Activated CD8-positive, alpha-beta memory T cell treated with anti-CD3 and anti-CD28 coated beads, Interleukin-2, amount 10 ng/mL, durations not matched to agents 7 days and 5 days (primary cell): ENCODE measurements around the gene BACH2. TPM values are rescaled to one million over a fixed set of nuclear protein-coding genes. Genes with fewer than 3 reads are reported as not detected.
"Not testable (repeated sequence)": the region's sequence is repeated elsewhere in the genome, so short reads cannot be mapped to it uniquely, and the experiment has no call there.

ENCODE experiments used
- ATAC-seq: fragments of 150-1000 bp; cut with Tn5 transposase; one replicate; pipeline ENCODE4 v1.10.0; 2021; ENCODE audit warnings: moderate library complexity
- CTCF ChIA-PET: fragments of 350-600 bp; sonication (Branson Sonifier 250); formaldehyde crosslinking; loops from one replicate; lab custom pipeline; 2021; ENCODE audit warnings: antibody characterized with exemption; lab: Charles Lee
- DNase-seq: peaks from one replicate; pipeline ENCODE4 v3.0.0-alpha.2; 2020
- H3K27ac Mint-ChIP-seq: one replicate; pipeline ENCODE4 v1.8.0; 2021; ENCODE audit warnings: mild to moderate bottlenecking, mixed read lengths
- H3K27me3 Mint-ChIP-seq: one replicate; pipeline ENCODE4 v1.8.0; 2021; ENCODE audit warnings: mixed read lengths
- H3K36me3 Mint-ChIP-seq: one replicate; pipeline ENCODE4 v1.8.0; 2021; ENCODE audit warnings: mild to moderate bottlenecking, mixed read lengths
- H3K4me1 Mint-ChIP-seq: one replicate; pipeline ENCODE4 v1.8.0; 2021; ENCODE audit warnings: mixed read lengths
- H3K4me3 Mint-ChIP-seq: one replicate; pipeline ENCODE4 v1.8.0; 2021; ENCODE audit warnings: mild to moderate bottlenecking, moderate library complexity, mixed read lengths
- H3K9me3 Mint-ChIP-seq: one replicate; pipeline ENCODE4 v1.8.0; 2022; ENCODE audit warnings: low read depth, mixed read lengths
- total RNA-seq, 2 experiments: library from RNA; stranded (reverse); gene quantifications; one replicate each; pipeline ENCODE4 v1.2.3, GENCODE V29; 2021

BACH2 gene
- total RNA-seq, 2 experiments from 2014 or later, result 21.5 to 22.6 TPM

GRCh38 chr6:90066697-90067096, 229.9 kb downstream of the BACH2 start:
- DNase-seq (no peak), ATAC-seq (no peak)
- CTCF ChIA-PET, result no interaction called here
- Mint-ChIP-seq H3K27me3 (no peaks in the 10 kb centered on the region), H3K36me3 (peaks cover 20% of the 10 kb centered on the region), H3K4me1 (peaks cover 30% of the 10 kb centered on the region), H3K4me3 (no peak overlapping the region), H3K9me3 (no peaks in the 10 kb centered on the region), H3K27ac (no peak overlapping the region)

GRCh38 chr6:90065173-90065572, 231.5 kb downstream of the BACH2 start:
- no peaks in the 10 kb centered on the region for H3K9me3 Mint-ChIP-seq
- H3K4me1 Mint-ChIP-seq, result peaks cover 25% of the 10 kb centered on the region
- H3K27me3 Mint-ChIP-seq, result no peaks in the 10 kb centered on the region
- DNase-seq (no peak), ATAC-seq (no peak)
- no peak overlapping the region for H3K4me3 Mint-ChIP-seq
- CTCF ChIA-PET, result no interaction called here
- peaks cover 17% of the 10 kb centered on the region for H3K36me3 Mint-ChIP-seq
- H3K27ac Mint-ChIP-seq, result no peak overlapping the region

DNA sequence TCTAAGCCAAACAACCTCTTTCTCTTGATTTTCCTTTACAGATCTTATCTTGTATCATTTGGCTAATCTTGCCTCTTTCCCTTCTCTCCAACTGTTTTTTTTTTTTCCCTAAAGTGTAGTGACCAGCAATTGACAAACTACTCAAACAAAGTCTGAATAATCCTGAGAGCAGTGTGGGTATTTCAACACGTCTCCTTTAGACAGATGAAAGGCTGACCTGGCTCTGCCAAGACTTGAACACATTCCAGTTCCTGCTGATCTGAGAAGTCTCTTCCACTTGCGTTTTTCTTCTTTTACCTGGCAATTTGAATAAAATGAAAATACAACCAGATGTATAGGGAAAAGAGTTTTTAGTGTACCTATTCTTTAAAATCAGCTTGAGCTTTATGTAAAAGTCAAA, 234.0 kb downstream of the BACH2 start:
- no peak overlapping the region for H3K4me3 Mint-ChIP-seq
- no peak for ATAC-seq
- no peaks in the 10 kb centered on the region for H3K27me3 Mint-ChIP-seq
- H3K27ac Mint-ChIP-seq, result no peak overlapping the region
- no peaks in the 10 kb centered on the region for H3K9me3 Mint-ChIP-seq
- CTCF ChIA-PET, result no interaction called here
- peaks cover 11% of the 10 kb centered on the region for H3K4me1 Mint-ChIP-seq
- peaks cover 18% of the 10 kb centered on the region for H3K36me3 Mint-ChIP-seq
- DNase-seq, result no peak

- ATAC-seq (no peak), DNase-seq (no peak)
- H3K4me1 Mint-ChIP-seq, result peaks cover 5% of the 10 kb centered on the region
- no peaks in the 10 kb centered on the region for H3K27me3 Mint-ChIP-seq
- peaks cover 22% of the 10 kb centered on the region for H3K36me3 Mint-ChIP-seq
- H3K9me3 Mint-ChIP-seq, result no peaks in the 10 kb centered on the region
- CTCF ChIA-PET, result no interaction called here
- H3K27ac Mint-ChIP-seq, result no peak overlapping the region
- H3K4me3 Mint-ChIP-seq, result no peak overlapping the region
Measured at GRCh38 chr6:90062051-90062450, 234.6 kb downstream of the BACH2 start.

DNA sequence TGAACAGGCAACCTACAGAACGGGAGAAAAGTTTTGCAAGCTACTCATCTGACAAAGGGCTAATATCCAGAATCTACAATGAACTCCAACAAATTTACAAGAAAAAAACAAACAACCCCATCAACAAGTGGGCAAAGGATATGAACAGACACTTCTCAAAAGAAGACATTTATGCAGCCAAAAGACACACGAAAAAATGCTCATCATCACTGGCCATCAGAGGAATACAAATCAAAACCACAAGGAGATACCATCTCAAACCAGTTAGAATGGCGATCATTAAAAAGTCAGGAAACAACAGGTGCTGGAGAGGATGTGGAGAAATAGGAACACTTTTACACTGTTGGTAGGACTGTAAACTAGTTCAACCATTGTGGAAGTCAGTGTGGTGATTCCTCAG, 237.5 kb downstream of the BACH2 start:
- H3K9me3 Mint-ChIP-seq, H3K4me1 Mint-ChIP-seq, CTCF ChIA-PET, ATAC-seq, H3K4me3 Mint-ChIP-seq, DNase-seq, H3K27ac Mint-ChIP-seq, H3K27me3 Mint-ChIP-seq: not testable (repeated sequence)
- H3K36me3 Mint-ChIP-seq, result peaks cover 27% of the 10 kb centered on the region

- CTCF ChIA-PET, ATAC-seq, DNase-seq, H3K4me1 Mint-ChIP-seq, H3K4me3 Mint-ChIP-seq, H3K27ac Mint-ChIP-seq, H3K27me3 Mint-ChIP-seq: not testable (repeated sequence)
- H3K9me3 Mint-ChIP-seq, result peaks cover 12% of the 10 kb centered on the region
- peaks cover 40% of the 10 kb centered on the region for H3K36me3 Mint-ChIP-seq
Measured at GRCh38 chr6:90055924-90056323, 240.7 kb downstream of the BACH2 start.

- Mint-ChIP-seq H3K9me3 (peaks cover 12% of the 10 kb centered on the region), H3K36me3 (peaks cover 35% of the 10 kb centered on the region), H3K4me1 (peaks cover 10% of the 10 kb centered on the region)
- ATAC-seq, H3K27me3 Mint-ChIP-seq, H3K27ac Mint-ChIP-seq, DNase-seq, CTCF ChIA-PET, H3K4me3 Mint-ChIP-seq: not testable (repeated sequence)
Measured at GRCh38 chr6:90054193-90054592, 242.4 kb downstream of the BACH2 start.

GRCh38 chr6:90053614-90054013, 243.0 kb downstream of the BACH2 start:
- H3K4me3 Mint-ChIP-seq, result no peak overlapping the region
- CTCF ChIA-PET, result no interaction called here
- H3K27me3 Mint-ChIP-seq, result no peaks in the 10 kb centered on the region
- peaks cover 32% of the 10 kb centered on the region for H3K36me3 Mint-ChIP-seq
- DNase-seq, result no peak
- peaks cover 12% of the 10 kb centered on the region for H3K9me3 Mint-ChIP-seq
- H3K4me1 Mint-ChIP-seq, result peaks cover 16% of the 10 kb centered on the region
- H3K27ac Mint-ChIP-seq, result no peak overlapping the region
- ATAC-seq, result no peak

GRCh38 chr6:90049295-90049694, 247.3 kb downstream of the BACH2 start:
- ATAC-seq (peak; percentile 38), DNase-seq (no peak)
- peak overlapping the region; percentile 71 for H3K27ac Mint-ChIP-seq
- no peaks in the 10 kb centered on the region for H3K27me3 Mint-ChIP-seq
- peaks cover 33% of the 10 kb centered on the region for H3K4me1 Mint-ChIP-seq
- H3K36me3 Mint-ChIP-seq, result peaks cover 15% of the 10 kb centered on the region
- CTCF ChIA-PET, result interaction anchor here (0.9 to 2.0 kb wide), 2 partner anchors 20 to 60 kb away, joined by 3 to 4 read pairs; no protein-coding TSS in a partner anchor
- H3K4me3 Mint-ChIP-seq, result peak overlapping the region; percentile 29
- peaks cover 7% of the 10 kb centered on the region for H3K9me3 Mint-ChIP-seq

DNA sequence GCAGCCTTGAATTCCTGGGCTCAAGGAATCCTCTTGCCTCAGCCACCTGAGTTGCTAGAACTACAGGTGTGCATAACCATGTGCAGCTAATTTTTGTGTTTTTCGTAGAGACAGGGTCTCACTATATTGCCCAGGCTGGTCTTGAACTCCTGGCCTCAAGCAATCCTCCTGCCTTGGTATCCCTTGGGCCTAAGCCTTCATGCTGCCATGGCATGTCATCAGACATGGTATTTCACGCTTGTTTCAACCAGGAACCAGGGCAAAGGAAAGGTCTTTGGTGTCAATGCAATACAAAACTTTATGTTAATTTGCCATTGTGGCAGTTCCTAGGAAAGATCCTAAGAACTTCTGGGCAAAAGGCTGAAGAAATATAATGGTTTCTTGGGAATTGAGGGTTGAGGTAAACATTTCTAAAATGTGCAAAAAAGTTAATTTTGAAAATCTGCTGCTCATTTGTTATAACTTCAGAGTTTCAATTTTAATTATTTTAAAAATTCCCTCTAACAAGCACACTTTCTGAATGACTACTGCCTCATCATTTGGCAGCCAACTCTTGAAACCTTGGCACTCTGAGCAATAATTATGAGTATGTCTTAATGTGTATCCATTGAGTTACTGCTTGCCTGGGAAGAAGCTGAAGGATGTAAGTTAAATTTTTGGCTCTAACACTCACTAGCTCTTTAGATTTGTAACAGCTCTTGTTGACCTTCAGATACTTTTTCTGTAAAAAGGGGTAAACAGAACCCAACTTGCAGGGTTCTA, 248.3 kb downstream of the BACH2 start:
- Mint-ChIP-seq H3K9me3 (peaks cover 2% of the 10 kb centered on the region), H3K27ac (peak overlapping the region; percentile 71), H3K36me3 (peaks cover 7% of the 10 kb centered on the region), H3K27me3 (no peaks in the 10 kb centered on the region), H3K4me1 (peaks cover 33% of the 10 kb centered on the region), H3K4me3 (no peak overlapping the region)
- CTCF ChIA-PET, result interaction anchor here (0.9 to 2.0 kb wide), 2 partner anchors 20 to 61 kb away, joined by 3 to 4 read pairs; no protein-coding TSS in a partner anchor
- no peak for DNase-seq
- ATAC-seq, result no peak

- H3K4me3 Mint-ChIP-seq, result no peak overlapping the region
- CTCF ChIA-PET, result interaction anchor here (0.7 to 1.4 kb wide), 3 partner anchors 11 to 72 kb away, joined by 3 to 4 read pairs (median 3); no protein-coding TSS in a partner anchor
- no peaks in the 10 kb centered on the region for H3K36me3 Mint-ChIP-seq
- peaks cover 33% of the 10 kb centered on the region for H3K4me1 Mint-ChIP-seq
- ATAC-seq (no peak), DNase-seq (no peak)
- H3K27me3 Mint-ChIP-seq, result no peaks in the 10 kb centered on the region
- H3K9me3 Mint-ChIP-seq, result no peaks in the 10 kb centered on the region
- H3K27ac Mint-ChIP-seq, result no peak overlapping the region
Measured at GRCh38 chr6:90045535-90045934, 251.1 kb downstream of the BACH2 start.

DNA sequence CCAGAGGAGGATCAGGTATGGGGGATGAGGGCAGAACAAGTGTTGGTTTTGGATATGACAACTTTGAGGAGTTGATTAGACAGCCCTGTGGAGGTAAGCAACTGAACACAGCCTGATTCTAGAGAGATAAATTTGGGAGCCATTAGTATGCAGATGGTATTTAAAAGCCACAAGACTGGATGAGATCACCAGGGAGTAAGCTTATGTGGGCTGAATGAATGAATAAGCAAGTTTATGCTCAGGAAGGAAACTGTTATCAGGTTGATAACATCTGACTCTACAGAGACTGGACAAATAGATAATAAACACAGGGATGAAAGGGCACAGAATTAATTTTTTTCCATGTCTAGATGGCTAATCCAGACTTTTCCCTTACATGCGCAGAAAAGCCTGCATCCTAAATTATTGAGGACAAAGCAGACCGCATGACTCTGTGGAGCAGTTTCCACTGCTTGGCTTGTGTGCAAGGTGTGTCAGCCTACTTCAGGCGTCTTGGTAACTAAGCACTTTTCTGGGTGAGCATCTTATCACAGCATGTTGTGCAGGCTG, 251.7 kb downstream of the BACH2 start:
- Mint-ChIP-seq H3K4me3 (no peak overlapping the region), H3K4me1 (peaks cover 30% of the 10 kb centered on the region), H3K36me3 (no peaks in the 10 kb centered on the region), H3K9me3 (no peaks in the 10 kb centered on the region), H3K27ac (no peak overlapping the region), H3K27me3 (no peaks in the 10 kb centered on the region)
- ATAC-seq (peak; percentile 54), DNase-seq (no peak)
- CTCF ChIA-PET, result interaction anchor here (1.1 to 1.4 kb wide), 2 partner anchors 16 to 72 kb away, joined by 3 read pairs; no protein-coding TSS in a partner anchor

DNA sequence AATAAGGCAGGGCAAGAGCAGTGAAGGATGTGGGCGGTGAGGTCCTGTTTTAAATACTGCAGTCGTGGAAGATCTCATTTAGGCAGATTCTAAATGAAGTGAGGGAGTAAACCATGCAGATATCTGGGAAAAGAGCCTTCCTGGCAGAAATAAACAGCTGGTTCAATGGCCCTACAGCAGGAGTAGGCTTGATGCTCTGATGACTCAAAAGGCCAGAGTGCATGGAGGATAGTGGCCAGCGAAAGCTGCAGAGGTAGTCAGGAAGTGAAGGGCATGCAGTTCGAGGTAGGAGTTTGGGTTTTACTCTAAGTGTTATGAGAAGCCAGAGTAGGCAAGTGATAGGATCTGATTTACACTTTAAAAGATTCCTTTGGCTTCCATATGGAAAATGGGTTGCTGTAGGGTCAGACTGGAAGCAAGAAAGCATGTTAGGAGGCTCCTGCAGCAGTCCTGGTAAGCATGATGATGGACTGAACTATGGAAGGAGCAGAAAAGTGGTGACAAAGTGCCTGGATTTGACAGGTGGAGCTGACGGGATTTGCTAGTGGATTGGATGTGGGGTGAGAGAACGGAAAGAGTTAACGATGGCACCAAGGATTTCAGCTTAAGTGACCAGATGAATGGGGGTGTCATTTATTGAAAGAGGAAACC, 252.3 kb downstream of the BACH2 start:
- H3K9me3 Mint-ChIP-seq, result no peaks in the 10 kb centered on the region
- ATAC-seq (peak; percentile 41), DNase-seq (peak; percentile 51)
- peaks cover 24% of the 10 kb centered on the region for H3K4me1 Mint-ChIP-seq
- CTCF ChIA-PET, result interaction anchor here (1.4 kb wide), 1 partner anchor 16 kb away, joined by 3 read pairs; no protein-coding TSS in a partner anchor
- no peak overlapping the region for H3K4me3 Mint-ChIP-seq
- H3K27me3 Mint-ChIP-seq, result no peaks in the 10 kb centered on the region
- no peak overlapping the region for H3K27ac Mint-ChIP-seq
- H3K36me3 Mint-ChIP-seq, result no peaks in the 10 kb centered on the region
